Gastrocnemius medialis (tissue), 4 donors: ENCODE results near the gene GSG1L.

Experiments
- POLR2A ChIP-seq, 2 donors: fragments of 450-650 bp; IDR thresholded peaks; one replicate each; pipeline ENCODE4 v1.6.1; 2017; ENCODE audit warnings: antibody characterized with exemption in 2 of 2, mild to moderate bottlenecking in 2 of 2, moderate library complexity in 2 of 2
- TF ChIP-seq, protein P1 (sequence below), 5 experiments: fragments of 450-650 bp in 3 of 5; fragments of 200-600 bp in 2 of 5; sonication (generic) in 2 of 5; IDR thresholded peaks in 4 of 5; conservative IDR thresholded peaks in 1 of 5; 1 replicate in 4 of 5; 2 replicates in 1 of 5; pipeline ENCODE4 v1.5.1; 2016 to 2019; ENCODE audit warnings: antibody characterized with exemption in 5 of 5, mild to moderate bottlenecking in 3 of 5, moderate library complexity in 3 of 5

GRCh38 chr16:27792486-27793248 is 270.8 kb downstream of the GSG1L start:
- TF ChIP-seq, protein P1, sequence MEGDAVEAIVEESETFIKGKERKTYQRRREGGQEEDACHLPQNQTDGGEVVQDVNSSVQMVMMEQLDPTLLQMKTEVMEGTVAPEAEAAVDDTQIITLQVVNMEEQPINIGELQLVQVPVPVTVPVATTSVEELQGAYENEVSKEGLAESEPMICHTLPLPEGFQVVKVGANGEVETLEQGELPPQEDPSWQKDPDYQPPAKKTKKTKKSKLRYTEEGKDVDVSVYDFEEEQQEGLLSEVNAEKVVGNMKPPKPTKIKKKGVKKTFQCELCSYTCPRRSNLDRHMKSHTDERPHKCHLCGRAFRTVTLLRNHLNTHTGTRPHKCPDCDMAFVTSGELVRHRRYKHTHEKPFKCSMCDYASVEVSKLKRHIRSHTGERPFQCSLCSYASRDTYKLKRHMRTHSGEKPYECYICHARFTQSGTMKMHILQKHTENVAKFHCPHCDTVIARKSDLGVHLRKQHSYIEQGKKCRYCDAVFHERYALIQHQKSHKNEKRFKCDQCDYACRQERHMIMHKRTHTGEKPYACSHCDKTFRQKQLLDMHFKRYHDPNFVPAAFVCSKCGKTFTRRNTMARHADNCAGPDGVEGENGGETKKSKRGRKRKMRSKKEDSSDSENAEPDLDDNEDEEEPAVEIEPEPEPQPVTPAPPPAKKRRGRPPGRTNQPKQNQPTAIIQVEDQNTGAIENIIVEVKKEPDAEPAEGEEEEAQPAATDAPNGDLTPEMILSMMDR (IDR thresholded peaks at IDR 0.05 in 4 of 5, conservative IDR thresholded peaks at IDR 0.05 in 1 of 5), result no peak
- no peak for TF ChIP-seq POLR2A (IDR thresholded peaks at IDR 0.05)
